Measurements from ENCODE around the gene SSR3.

SSR3 gene

GRCh38 chr3:156535162-156535627 is 19.7 kb downstream of the SSR3 start:
- peak in 1 of 2 donors; percentile 17 for DNase-seq

GRCh38 chr3:156533205-156533604 is 21.7 kb downstream of the SSR3 start:
- no peak for DNase-seq

GRCh38 chr3:156532730-156533129 is 22.2 kb downstream of the SSR3 start:
- no peak for DNase-seq

GRCh38 chr3:156530980-156531379 is 23.9 kb downstream of the SSR3 start:
- no peak for DNase-seq

GRCh38 chr3:156527060-156527459 is 27.9 kb downstream of the SSR3 start:
- no peak for DNase-seq

- DNase-seq: no peak
Measured at GRCh38 chr3:156525808-156526207, 29.1 kb downstream of the SSR3 start.

- DNase-seq: no peak
Measured at GRCh38 chr3:156522673-156523072, 32.2 kb downstream of the SSR3 start.

- no peak for DNase-seq
Measured at GRCh38 chr3:156519758-156520162, 35.2 kb downstream of the SSR3 start.

- DNase-seq: no peak
Measured at GRCh38 chr3:156518726-156519125, 36.2 kb downstream of the SSR3 start.

GRCh38 chr3:156516961-156517360 is 38.0 kb downstream of the SSR3 start:
- DNase-seq: no peak

- no peak for DNase-seq
Measured at GRCh38 chr3:156516284-156516683, 38.6 kb downstream of the SSR3 start.

- DNase-seq: no peak
Measured at GRCh38 chr3:156513619-156514018, 41.3 kb downstream of the SSR3 start.

GRCh38 chr3:156511987-156512677 is 42.8 kb downstream of the SSR3 start:
- DNase-seq: no peak

GRCh38 chr3:156509189-156510174 is 45.4 kb downstream of the SSR3 start:
- no peak for DNase-seq

GRCh38 chr3:156507285-156507684 is 47.6 kb downstream of the SSR3 start:
- DNase-seq: no peak

GRCh38 chr3:156498307-156498706 is 56.6 kb downstream of the SSR3 start:
- DNase-seq: no peak

GRCh38 chr3:156497326-156497725 is 57.6 kb downstream of the SSR3 start:
- DNase-seq: no peak

GRCh38 chr3:156495816-156496215 is 59.1 kb downstream of the SSR3 start:
- no peak for DNase-seq

- no peak for DNase-seq
Measured at GRCh38 chr3:156493887-156494286, 61.0 kb downstream of the SSR3 start.

- DNase-seq: no peak
Measured at GRCh38 chr3:156492801-156493261, 62.1 kb downstream of the SSR3 start.

- DNase-seq: no peak
Measured at GRCh38 chr3:156491192-156491591, 63.7 kb downstream of the SSR3 start.

All from stimulated activated CD4-positive, alpha-beta T cell treated with anti-CD3 and anti-CD28 coated beads, Interleukin-2, amount 100 ng/mL, for 24 hours (primary cell).